CD4-positive, alpha-beta T cell treated with Interleukin-4 for 1 hour (primary cell): ENCODE results near the gene CMIP.

Experiments
- DNase-seq, 2 donors: peaks; one replicate each; pipeline ENCODE4 v3.0.0-alpha.2; 2020 to 2022

Gene CMIP

DNA sequence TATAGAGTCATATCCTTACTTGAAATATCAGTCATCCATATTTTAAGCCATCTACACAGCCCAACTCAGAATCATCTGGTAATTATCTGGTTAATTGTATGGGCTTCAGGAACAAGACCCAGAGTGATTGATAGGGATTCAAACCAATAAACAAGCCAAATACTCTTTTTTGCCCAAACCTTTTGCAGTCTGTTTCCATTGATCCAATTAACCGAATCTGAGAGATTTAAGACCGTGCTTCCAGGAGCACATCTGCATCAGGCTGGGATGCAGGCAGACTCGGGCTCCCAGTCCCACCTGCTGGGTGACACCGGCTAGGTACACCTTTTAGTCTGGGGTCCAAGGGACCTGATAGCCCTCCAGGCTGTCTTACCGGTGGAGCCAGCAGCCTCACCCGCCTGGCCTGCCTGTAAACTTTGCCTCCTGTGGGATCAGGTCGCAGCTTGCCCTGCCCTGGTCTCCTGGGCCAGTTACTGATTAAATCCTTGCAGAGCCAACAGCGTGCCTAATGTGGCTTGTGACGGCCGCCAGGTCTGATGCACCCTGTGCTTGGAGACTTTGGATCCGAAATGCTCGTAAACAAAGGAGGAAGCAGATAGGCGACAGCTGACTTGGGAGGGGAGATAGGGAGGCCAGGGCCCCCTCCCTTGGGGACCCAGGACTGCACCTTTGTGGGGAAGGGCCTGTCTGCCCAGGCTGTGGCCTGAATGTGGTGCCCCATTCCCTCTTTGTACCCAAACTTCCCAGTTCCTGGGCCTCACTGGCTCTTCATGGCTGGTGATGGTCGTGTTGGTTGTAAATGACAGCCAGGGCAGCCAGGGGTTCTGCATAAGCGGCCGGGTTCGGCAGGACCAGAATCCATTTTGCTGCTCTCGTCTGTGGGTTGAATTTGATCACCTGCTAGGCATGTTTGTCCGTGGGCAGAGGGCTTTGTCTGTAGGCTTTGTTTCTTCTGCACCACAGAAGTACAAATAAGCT lies 3.8 kb downstream of the CMIP start:
- DNase-seq, result no peak

- DNase-seq, result no peak
Observed at GRCh38 chr16:81449241-81449640, 4.6 kb downstream of the CMIP start.

GRCh38 chr16:81449899-81450608 lies 5.4 kb downstream of the CMIP start:
- no peak for DNase-seq

GRCh38 chr16:81450783-81451491 lies 6.3 kb downstream of the CMIP start:
- DNase-seq, result no peak

DNA sequence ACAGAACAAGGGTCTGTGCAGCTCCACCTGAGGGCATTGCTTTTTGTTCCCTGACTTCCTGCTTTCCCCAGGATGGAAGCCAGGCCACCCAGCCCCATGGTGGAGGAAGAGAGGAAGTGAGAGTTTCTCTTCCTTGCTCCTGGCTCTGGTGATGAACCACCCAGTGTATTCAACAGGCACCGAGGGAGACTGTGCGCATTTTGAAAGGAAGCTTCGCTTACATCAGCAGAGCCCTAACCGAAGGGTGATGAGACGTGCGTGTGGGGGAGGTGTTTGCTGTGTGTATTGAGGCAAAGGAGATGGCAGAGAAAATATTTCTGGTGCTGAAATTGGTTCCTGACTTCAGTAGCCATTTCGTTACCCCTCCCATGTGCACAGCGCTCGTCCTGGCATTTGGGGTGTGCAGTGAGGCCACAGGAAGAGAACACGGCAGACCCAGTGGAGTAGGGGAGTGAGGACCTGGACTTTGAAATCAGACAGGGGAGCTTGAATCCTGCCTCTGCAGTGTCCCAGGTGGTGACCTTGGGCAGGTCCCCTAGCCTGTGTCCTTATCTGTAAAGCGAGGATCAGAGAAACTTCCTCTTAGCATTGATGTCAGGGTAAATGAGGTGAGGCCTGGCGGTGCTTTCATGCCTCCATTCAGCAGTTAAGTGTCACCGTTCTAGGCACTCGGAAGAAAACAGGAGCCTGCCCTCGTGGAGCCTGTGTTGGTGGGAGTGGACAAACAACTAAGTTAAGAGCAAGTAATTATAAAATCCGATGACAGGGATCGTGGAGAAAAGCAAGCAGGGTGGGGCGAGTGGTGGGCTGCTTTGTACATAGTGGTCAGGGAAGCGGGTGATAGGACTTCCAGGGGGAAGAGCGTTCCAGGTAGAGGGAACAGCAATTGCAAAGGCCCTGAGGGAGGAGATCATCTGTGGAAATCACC lies 7.4 kb downstream of the CMIP start:
- DNase-seq, result peak; percentile 22 to 64

DNA sequence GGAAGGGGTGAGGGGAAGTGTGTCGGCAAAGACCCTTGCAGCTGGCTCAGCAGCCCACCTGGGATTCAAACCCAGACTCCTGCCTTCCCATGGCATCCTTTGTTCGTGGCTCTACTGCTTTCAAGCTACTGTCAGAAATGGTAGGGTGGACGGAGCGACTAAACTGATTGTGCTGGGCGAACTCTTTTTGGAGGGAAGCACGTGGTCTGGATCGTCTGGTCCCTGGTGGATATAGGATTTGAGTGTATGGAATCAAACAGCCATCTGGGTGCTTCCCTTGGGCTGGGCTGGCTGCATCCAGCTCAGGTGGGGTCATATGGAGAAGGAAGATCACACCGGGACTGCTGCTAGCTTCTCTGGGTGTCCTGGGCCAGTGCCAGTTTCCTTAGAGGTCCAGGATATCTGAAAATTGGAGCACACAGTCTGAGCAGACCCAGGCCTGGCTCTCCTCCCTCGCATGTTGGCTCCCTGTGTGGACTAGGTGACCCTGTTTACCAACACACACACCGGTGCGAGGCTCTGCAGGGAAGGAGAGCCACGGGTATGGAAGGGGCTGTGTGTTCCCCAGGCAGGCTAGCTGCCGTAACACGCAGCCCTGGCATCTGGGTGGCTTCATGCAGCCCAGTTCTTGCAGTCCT lies 8.6 kb downstream of the CMIP start:
- no peak for DNase-seq

DNA sequence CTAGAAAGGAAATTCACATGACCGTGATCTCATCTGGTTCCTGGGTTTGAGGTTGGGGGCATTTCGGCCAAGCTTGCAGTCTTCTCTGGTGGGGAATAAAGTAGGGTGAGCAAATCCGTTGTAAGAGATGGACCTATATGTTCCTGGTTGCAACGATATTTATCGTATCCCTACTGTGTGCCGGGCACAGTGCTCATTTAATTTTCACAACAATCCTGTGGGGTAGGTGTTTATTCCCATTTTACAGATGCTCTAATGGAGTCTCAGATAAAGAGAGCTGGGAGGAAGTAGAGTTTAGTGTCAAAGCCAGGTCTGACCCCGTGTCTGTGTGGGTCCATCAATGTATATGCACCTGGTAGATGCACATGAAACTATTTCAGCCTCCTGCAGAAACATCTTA lies 9.4 kb downstream of the CMIP start:
- no peak for DNase-seq

- DNase-seq, result no peak
Observed at GRCh38 chr16:81455006-81455405, 10.4 kb downstream of the CMIP start.

DNA sequence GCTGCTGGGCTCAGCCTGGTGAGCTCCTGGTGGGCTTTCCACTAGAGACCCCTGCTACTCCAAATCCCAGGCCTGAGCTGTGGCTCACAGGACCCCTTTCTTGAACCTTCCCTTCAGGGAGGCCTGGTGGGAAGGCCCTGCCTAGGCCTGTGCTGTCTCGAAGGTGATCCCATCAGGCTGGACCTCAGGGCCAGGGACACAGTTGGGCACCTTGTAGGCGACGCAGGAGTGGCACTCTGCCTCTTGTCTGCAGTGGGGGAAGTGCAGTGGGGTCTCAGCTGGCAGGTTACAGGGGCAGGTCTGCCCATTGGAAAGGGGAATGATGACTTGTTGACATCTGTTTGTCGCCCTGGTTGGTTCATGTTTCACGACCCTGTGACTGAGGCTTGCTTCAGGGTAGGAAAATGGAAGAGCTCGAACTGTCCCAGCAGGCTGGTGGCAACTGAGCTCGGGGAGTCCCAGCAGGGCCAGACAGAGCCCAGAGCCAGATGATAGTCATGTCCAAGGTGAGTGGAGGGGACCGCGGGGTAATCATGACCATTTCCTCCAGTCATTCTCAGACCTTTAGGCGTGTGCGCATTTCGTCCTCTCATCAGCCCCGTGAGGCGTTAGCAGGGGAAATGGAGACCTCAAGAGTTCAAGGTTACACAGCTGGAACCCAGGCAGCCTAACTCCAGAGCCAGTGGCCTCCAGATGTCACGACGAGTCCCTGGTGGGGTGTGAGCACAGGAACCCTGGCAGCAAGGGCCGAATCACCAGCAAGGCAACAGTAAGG lies 11.3 kb downstream of the CMIP start:
- DNase-seq, result no peak

- DNase-seq, result no peak
Observed at GRCh38 chr16:81456523-81457325, 12.1 kb downstream of the CMIP start.

GRCh38 chr16:81457326-81458133 lies 12.9 kb downstream of the CMIP start:
- DNase-seq, result peak in 1 of 2 donors; percentile 38

- no peak for DNase-seq
Observed at GRCh38 chr16:81458149-81458669, 13.6 kb downstream of the CMIP start.

DNA sequence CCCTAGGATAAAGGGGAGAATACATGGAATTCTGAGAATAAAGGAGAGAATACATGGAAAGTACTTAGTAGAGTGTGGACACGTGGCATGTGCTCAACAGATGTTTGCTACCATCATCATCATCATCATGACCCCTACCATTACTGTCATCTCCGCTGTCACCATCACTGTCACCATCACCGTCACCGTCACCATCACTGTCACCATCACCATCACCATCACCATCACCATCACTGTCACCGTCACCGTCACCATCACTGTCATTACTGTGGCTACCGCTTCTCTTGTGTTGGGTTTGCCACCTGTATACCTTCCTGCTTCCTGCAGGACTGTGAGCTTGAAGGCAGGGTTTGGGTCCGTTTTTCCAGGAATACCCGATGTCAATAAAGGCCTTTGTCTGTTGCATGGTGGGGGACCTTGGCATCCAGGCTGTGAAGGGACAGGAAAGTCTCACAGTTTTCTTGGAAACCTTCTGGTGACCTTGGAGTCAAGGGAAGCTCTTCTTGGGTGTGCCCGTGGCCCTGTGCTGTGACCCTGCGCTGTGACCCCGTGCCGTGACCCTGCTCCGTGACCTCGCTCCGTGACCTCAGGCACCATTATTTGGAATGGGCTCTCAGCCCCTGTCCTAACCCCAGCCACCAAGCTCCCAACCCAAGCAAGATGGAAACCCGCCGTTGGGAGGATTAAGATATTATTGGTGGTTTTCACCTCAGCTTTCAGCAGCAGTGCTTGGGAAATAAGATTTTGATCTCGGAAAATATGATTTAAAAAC lies 14.4 kb downstream of the CMIP start:
- DNase-seq, result no peak

- DNase-seq, result no peak
Observed at GRCh38 chr16:81460075-81460474, 15.5 kb downstream of the CMIP start.

- no peak for DNase-seq
Observed at GRCh38 chr16:81461243-81461642, 16.6 kb downstream of the CMIP start.

GRCh38 chr16:81461766-81462165 lies 17.2 kb downstream of the CMIP start:
- no peak for DNase-seq

- no peak for DNase-seq
Observed at GRCh38 chr16:81462683-81463082, 18.1 kb downstream of the CMIP start.

- DNase-seq, result no peak
Observed at GRCh38 chr16:81463296-81463890, 18.8 kb downstream of the CMIP start.
